HepG2 (cell line): Measurements from ENCODE around the gene MICOS13.

Source experiments
- GABPA ChIP-seq, 2 experiments: IDR thresholded peaks; 2 replicates each; pipeline ENCODE4 v1.6.1; 2011 to 2016; ENCODE audit warnings: low read depth in 2 of 2, low read length in 1 of 2, missing biosample characterization in 1 of 2, missing genetic modification characterization in 1 of 2
- MAFK ChIP-seq, 2 experiments: IDR thresholded peaks in 1 of 2; conservative IDR thresholded peaks in 1 of 2; 2 replicates each; pipeline ENCODE4 v1.6.1; 2011; ENCODE audit warnings: improper control_type of control experiment in 2 of 2, low read length in 2 of 2
- NFYB ChIP-seq: sonication (generic); formaldehyde crosslinking; IDR thresholded peaks from 2 replicates; pipeline ENCODE4 v1.4.0; 2020; ENCODE audit warnings: missing genetic modification reagents
- POLR2AphosphoS5 ChIP-seq: IDR thresholded peaks from 2 replicates; pipeline ENCODE4 v1.6.1; 2012; ENCODE audit warnings: low read depth, low read length
- PRMT3 ChIP-seq: sonication (generic); formaldehyde crosslinking; IDR thresholded peaks from 2 replicates; pipeline ENCODE4 v1.8.1; 2022; ENCODE audit warnings: low read depth, mild to moderate bottlenecking, moderate library complexity, missing genetic modification reagents, borderline replicate concordance
- RERE ChIP-seq: IDR thresholded peaks from 2 replicates; pipeline ENCODE4 v1.6.1; 2016; ENCODE audit warnings: low read depth, missing genetic modification reagents, missing compliant biosample characterization
- USF2 ChIP-seq, 2 experiments: sonication (generic) in 1 of 2; formaldehyde crosslinking in 1 of 2; IDR thresholded peaks; 2 replicates each; pipeline versions ENCODE4 v1.5.1 to v1.6.1; 2011 to 2020; ENCODE audit warnings: borderline replicate concordance in 1 of 2, low read depth in 1 of 2, low read length in 1 of 2, mild to moderate bottlenecking in 1 of 2, missing genetic modification reagents in 1 of 2, moderate library complexity in 1 of 2
- ZBTB7A ChIP-seq: sonication (generic); formaldehyde crosslinking; IDR thresholded peaks from 2 replicates; pipeline ENCODE4 v1.8.0; 2022; ENCODE audit warnings: mild to moderate bottlenecking, missing genetic modification reagents
- ZNF276 ChIP-seq: sonication (generic); formaldehyde crosslinking; IDR thresholded peaks from 2 replicates; pipeline ENCODE4 v1.4.0; 2020; ENCODE audit warnings: mild to moderate bottlenecking, low read depth, missing genetic modification reagents

GRCh38 chr19:5719274-5719960 is 39.1 kb upstream of the MICOS13 start:
- TF ChIP-seq MAFK (conservative IDR thresholded peaks at IDR 0.05 in 1 of 2, IDR thresholded peaks at IDR 0.05 in 1 of 2; ENCODE audit: low read length in 2 of 2) (no peak), ZBTB7A (CRISPR knock-in tag) (no peak), RERE (CRISPR knock-in tag) (no peak), NFYB (no peak), GABPA (IDR thresholded peaks at IDR 0.05; ENCODE audit: low read depth, low read length) (no peak), GABPA (CRISPR knock-in tag; IDR thresholded peaks at IDR 0.05; ENCODE audit: low read depth) (0 out of 2 replicates have a peak, but pooled peaks have one; percentile 22), PRMT3 (CRISPR knock-in tag) (no peak), USF2 (IDR thresholded peaks at IDR 0.05; ENCODE audit: low read depth, low read length) (no peak), USF2 (CRISPR knock-in tag; IDR thresholded peaks at IDR 0.05; ENCODE audit: borderline replicate concordance) (no peak), ZNF276 (CRISPR knock-in tag) (no peak), POLR2AphosphoS5 (no peak)
